Measurements from ENCODE around the gene DNM3. TPM values are rescaled to one million over a fixed set of nuclear protein-coding genes. Genes with fewer than 3 reads are reported as not detected.

Gene DNM3
- total and polyA plus RNA-seq, 2 of the 8 experiments (the other 6 are each of a cell fraction or from before 2014, with no cell fraction given) = 2.0 to 8.5 TPM

GRCh38 chr1:172088256-172088655 lies 247.0 kb downstream of the DNM3 start (continued):
- TF ChIP-seq CHD7 (IDR thresholded peaks at IDR 0.05; ENCODE audit: insufficient replicate concordance, low read length) = no peak
- no peak for TF ChIP-seq MAX (IDR thresholded peaks at IDR 0.05)
- no peak for TF ChIP-seq USF2 (IDR thresholded peaks at IDR 0.05; ENCODE audit: low read length)
- TF ChIP-seq TCF12 (IDR thresholded peaks at IDR 0.05; ENCODE audit: low read depth, low read length) = no peak
- TF ChIP-seq BACH1 (IDR thresholded peaks at IDR 0.05; ENCODE audit: low read length) = no peak
- TF ChIP-seq JUN (IDR thresholded peaks at IDR 0.05; ENCODE audit: low read depth, low read length) = no peak
- no peak for TF ChIP-seq FOSL1 (IDR thresholded peaks at IDR 0.05; ENCODE audit: insufficient read depth, low read depth, low read length)
- no peak for TF ChIP-seq CHD1 (IDR thresholded peaks at IDR 0.05; ENCODE audit: low read depth, low read length)
- no peak for TF ChIP-seq TBP (IDR thresholded peaks at IDR 0.05; ENCODE audit: low read depth, low read length)
- TF ChIP-seq POLR2A (IDR thresholded peaks at IDR 0.05; ENCODE audit: control extremely low read depth in 1 of 2, low read depth in 2 of 2, low read length in 2 of 2) = no peak
- no peak for TF ChIP-seq SUZ12 (IDR thresholded peaks at IDR 0.05; ENCODE audit: low read length)
- TF ChIP-seq EZH2 (IDR thresholded peaks at IDR 0.05; ENCODE audit: low read depth, low read length, severe bottlenecking) = no peak

Data from H1 (cell line).